Measurements from ENCODE around the gene FBXO8. TPM values are rescaled to one million over a fixed set of nuclear protein-coding genes. Genes with fewer than 3 reads are reported as not detected.
A peak's percentile ranks its signal among the peaks of the same experiment; 100 is the strongest.
"Not testable (repeated sequence)": the region's sequence is repeated elsewhere in the genome, so short reads cannot be mapped to it uniquely, and the experiment has no call there.

FBXO8 gene
- total and polyA plus RNA-seq, 8 donors: 6.7 to 16.9 (median 10.4) TPM

- ATAC-seq (no peak), DNase-seq (no peak), FAIRE-seq (no peak)
- 97 to 98% methylated on average over 3 of the region's 3 CpGs for WGBS, 2 donors
- intact Hi-C loops (cut with DNase I): no loop called here
- Histone ChIP-seq H3K4me3 (no peak overlapping the region), H3K4me1 (no peaks in the 10 kb centered on the region), H3K27me3 (no peaks in the 10 kb centered on the region), H3K27ac (no peak overlapping the region), H3K36me3 (peaks cover 0 to 8% (median 0%) of the 10 kb centered on the region in 3 donors), H3K9me3 (no peaks in the 10 kb centered on the region)
- TF ChIP-seq, protein P1, sequence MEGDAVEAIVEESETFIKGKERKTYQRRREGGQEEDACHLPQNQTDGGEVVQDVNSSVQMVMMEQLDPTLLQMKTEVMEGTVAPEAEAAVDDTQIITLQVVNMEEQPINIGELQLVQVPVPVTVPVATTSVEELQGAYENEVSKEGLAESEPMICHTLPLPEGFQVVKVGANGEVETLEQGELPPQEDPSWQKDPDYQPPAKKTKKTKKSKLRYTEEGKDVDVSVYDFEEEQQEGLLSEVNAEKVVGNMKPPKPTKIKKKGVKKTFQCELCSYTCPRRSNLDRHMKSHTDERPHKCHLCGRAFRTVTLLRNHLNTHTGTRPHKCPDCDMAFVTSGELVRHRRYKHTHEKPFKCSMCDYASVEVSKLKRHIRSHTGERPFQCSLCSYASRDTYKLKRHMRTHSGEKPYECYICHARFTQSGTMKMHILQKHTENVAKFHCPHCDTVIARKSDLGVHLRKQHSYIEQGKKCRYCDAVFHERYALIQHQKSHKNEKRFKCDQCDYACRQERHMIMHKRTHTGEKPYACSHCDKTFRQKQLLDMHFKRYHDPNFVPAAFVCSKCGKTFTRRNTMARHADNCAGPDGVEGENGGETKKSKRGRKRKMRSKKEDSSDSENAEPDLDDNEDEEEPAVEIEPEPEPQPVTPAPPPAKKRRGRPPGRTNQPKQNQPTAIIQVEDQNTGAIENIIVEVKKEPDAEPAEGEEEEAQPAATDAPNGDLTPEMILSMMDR (IDR thresholded peaks at IDR 0.05): no peak
Measured at GRCh38 chr4:174305961-174306360, 22.5 kb upstream of the FBXO8 start.

GRCh38 chr4:174304664-174305063 lies 21.2 kb upstream of the FBXO8 start:
- H3K4me1 ChIP-seq: no peaks in the 10 kb centered on the region
- no peak overlapping the region for H3K27ac ChIP-seq
- peaks cover 0 to 3% (median 0%) of the 10 kb centered on the region in 3 donors for H3K36me3 ChIP-seq
- no peak for FAIRE-seq
- H3K4me3 ChIP-seq: no peak overlapping the region
- no peak for DNase-seq
- TF ChIP-seq, protein P1 (IDR thresholded peaks at IDR 0.05): no peak
- no peaks in the 10 kb centered on the region for H3K9me3 ChIP-seq
- no peaks in the 10 kb centered on the region for H3K27me3 ChIP-seq
- no peak for ATAC-seq
- 86 to 93% methylated on average over 1 of the region's 1 CpG for WGBS, 2 donors
- intact Hi-C loops (cut with DNase I): no loop called here

- H3K27me3 ChIP-seq: no peaks in the 10 kb centered on the region
- no peaks in the 10 kb centered on the region for H3K4me1 ChIP-seq
- H3K9me3 ChIP-seq: no peaks in the 10 kb centered on the region
- ATAC-seq: no peak
- WGBS, 2 donors: 99 to 100% methylated on average over 1 of the region's 1 CpG
- intact Hi-C loops (cut with DNase I): no loop called here
- H3K27ac ChIP-seq: no peak overlapping the region
- no peak for FAIRE-seq
- H3K4me3 ChIP-seq: no peak overlapping the region
- TF ChIP-seq, protein P1 (IDR thresholded peaks at IDR 0.05): no peak
- DNase-seq: no peak
- peaks cover 0 to 3% (median 0%) of the 10 kb centered on the region in 3 donors for H3K36me3 ChIP-seq
Measured at GRCh38 chr4:174303687-174304086, 20.2 kb upstream of the FBXO8 start.

- DNase-seq: peak in 1 of 6 donors; percentile 68
- H3K27me3 ChIP-seq; H3K9me3 ChIP-seq; H3K36me3 ChIP-seq; FAIRE-seq; H3K4me3 ChIP-seq; ATAC-seq; H3K4me1 ChIP-seq; intact Hi-C loops (cut with DNase I); H3K27ac ChIP-seq: not testable (repeated sequence)
- WGBS, 2 donors: 97% methylated on average over 17 to 26 of the region's 27 CpGs
Measured at GRCh38 chr4:174295142-174295541, 11.7 kb upstream of the FBXO8 start.

- H3K36me3 ChIP-seq; H3K4me3 ChIP-seq; H3K27me3 ChIP-seq; intact Hi-C loops (cut with DNase I); H3K9me3 ChIP-seq; H3K4me1 ChIP-seq; FAIRE-seq; H3K27ac ChIP-seq; ATAC-seq: not testable (repeated sequence)
- DNase-seq: peak in 1 of 6 donors; percentile 51
- WGBS, 2 donors: 95 to 96% methylated on average over 13 to 30 of the region's 30 CpGs
Measured at GRCh38 chr4:174294641-174295040, 11.2 kb upstream of the FBXO8 start.

DNA sequence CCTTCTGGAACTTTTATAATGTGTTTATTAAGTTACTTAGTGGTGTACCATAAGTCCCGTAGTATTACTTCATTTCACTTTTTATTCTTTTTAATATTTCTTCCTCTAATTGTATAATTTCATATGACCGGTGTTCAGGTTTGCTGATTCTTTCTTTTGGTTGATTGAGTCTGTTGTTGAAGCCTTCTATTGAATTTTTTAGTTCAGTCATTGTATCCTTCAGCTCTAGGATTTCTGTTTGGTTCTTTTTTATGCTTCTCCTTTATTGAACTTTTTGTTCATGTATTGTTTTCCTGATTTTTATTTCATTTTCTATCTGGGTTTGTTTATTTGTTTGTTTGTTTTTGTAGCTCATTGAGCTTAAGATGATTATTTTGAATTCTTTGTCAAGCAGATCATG lies 9.0 kb upstream of the FBXO8 start:
- no peak for FAIRE-seq
- H3K36me3 ChIP-seq: no peaks in the 10 kb centered on the region
- no peak overlapping the region for H3K27ac ChIP-seq
- DNase-seq: no peak
- H3K9me3 ChIP-seq: no peaks in the 10 kb centered on the region
- no peaks in the 10 kb centered on the region for H3K27me3 ChIP-seq
- H3K4me3 ChIP-seq: no peak overlapping the region
- TF ChIP-seq, protein P1 (IDR thresholded peaks at IDR 0.05): no peak
- WGBS, 2 donors: 97 to 99% methylated on average over 2 of the region's 2 CpGs
- intact Hi-C loops (cut with DNase I): no loop called here
- no peaks in the 10 kb centered on the region for H3K4me1 ChIP-seq
- no peak for ATAC-seq

Data from pancreas (tissue), 10 donors.